Karpas-422 (cell line): ENCODE data around the gene RNU1-3. TPM values are rescaled to one million over a fixed set of nuclear protein-coding genes. Genes with fewer than 3 reads are reported as not detected.
A peak's percentile ranks its signal among the peaks of the same experiment; 100 is the strongest.
"Not testable (repeated sequence)": the region's sequence is repeated elsewhere in the genome, so short reads cannot be mapped to it uniquely, and the experiment has no call there.

Experiments used
- DNase-seq: peaks from one replicate; pipeline ENCODE4 v3.0.0-alpha.2; 2015
- H2AFZ ChIP-seq: fragments of 200-600 bp; sonication (generic); 2 replicates; pipeline ENCODE4 v1.6.1; 2014; ENCODE audit warnings: antibody characterized with exemption, low read length, mixed read lengths
- H3K27ac ChIP-seq: fragments of 200-600 bp; sonication (generic); 2 replicates; pipeline ENCODE4 v1.5.1; 2014; ENCODE audit warnings: mild to moderate bottlenecking, low read length, moderate library complexity
- H3K27me3 ChIP-seq: fragments of 200-600 bp; sonication (generic); 2 replicates; pipeline ENCODE4 v1.6.1; 2014; ENCODE audit warnings: low read length, mixed read lengths
- H3K36me3 ChIP-seq: fragments of 200-600 bp; sonication (generic); 2 replicates; pipeline ENCODE4 v1.6.1; 2014; ENCODE audit warnings: low read length, mixed read lengths; ENCODE audit not compliant: insufficient read depth
- H3K4me1 ChIP-seq: fragments of 200-600 bp; sonication (generic); 2 replicates; pipeline ENCODE4 v1.6.1; 2014; ENCODE audit warnings: mild to moderate bottlenecking, low read length, mixed read lengths
- H3K4me2 ChIP-seq: fragments of 200-600 bp; sonication (generic); 2 replicates; pipeline ENCODE4 v1.6.1; 2014; ENCODE audit warnings: low read length, low read depth, mild to moderate bottlenecking; ENCODE audit not compliant: poor library complexity, severe bottlenecking
- H3K4me3 ChIP-seq: fragments of 200-600 bp; sonication (generic); 2 replicates; pipeline ENCODE4 v1.5.1; 2014; ENCODE audit warnings: mild to moderate bottlenecking, antibody characterized with exemption, low read length, mixed read lengths
- H3K79me2 ChIP-seq: fragments of 200-600 bp; sonication (generic); 2 replicates; pipeline ENCODE4 v1.6.1; 2014; ENCODE audit warnings: mild to moderate bottlenecking, low read length, mixed read lengths
- H3K9ac ChIP-seq: fragments of 200-600 bp; sonication (generic); 2 replicates; pipeline ENCODE4 v1.6.0; 2014; ENCODE audit warnings: low read length
- H3K9me2 ChIP-seq: fragments of 200-600 bp; sonication (generic), shearing (Covaris generic); replicated peaks from 2 replicates; pipeline ENCODE4 v1.6.0; 2014; ENCODE audit warnings: mild to moderate bottlenecking, low read length, moderate library complexity; ENCODE audit not compliant: insufficient read depth
- H3K9me3 ChIP-seq: fragments of 300-700, 200-600 bp; sonication (generic); 2 replicates; pipeline ENCODE4 v1.6.1; 2014; ENCODE audit warnings: low read length, mixed read lengths
- H4K20me1 ChIP-seq: fragments of 200-600 bp; sonication (generic); 2 replicates; pipeline ENCODE4 v1.6.1; 2014; ENCODE audit warnings: mild to moderate bottlenecking, antibody characterized with exemption, low read length, low read depth; ENCODE audit not compliant: insufficient read depth
- total RNA-seq: library from RNA; depleted of rRNA; stranded (reverse); fragments of >200 nt; shearing (Covaris generic); gene quantifications from 2 replicates; pipeline ENCODE4 v1.2.3, GENCODE V29; 2014; ENCODE audit warnings: low replicate concordance

RNU1-3 gene
- total RNA-seq, 1 experiment from 2014 or later, result under 0.01 TPM

DNA sequence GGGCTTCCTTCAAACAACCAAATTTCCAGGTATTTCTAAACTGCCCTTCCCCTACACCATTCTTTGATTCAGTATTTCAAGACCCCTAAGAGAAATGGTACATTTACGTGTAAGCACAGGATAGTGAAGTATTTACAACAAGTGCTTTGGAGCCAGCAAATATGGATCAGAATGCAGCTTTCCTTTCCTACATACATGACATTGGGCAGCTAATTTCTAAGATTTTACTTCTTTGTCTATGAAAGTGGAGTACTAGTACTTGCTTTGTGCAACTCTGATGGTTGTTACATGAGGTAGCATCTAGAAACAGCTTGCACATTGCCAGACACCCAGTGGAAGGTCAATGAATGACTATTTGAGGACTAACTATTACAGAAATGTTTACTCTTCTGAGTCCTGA is 15.2 kb downstream of the RNU1-3 start:
- DNase-seq, result peak; percentile 42
- not testable (repeated sequence) for H2AFZ ChIP-seq

DNA sequence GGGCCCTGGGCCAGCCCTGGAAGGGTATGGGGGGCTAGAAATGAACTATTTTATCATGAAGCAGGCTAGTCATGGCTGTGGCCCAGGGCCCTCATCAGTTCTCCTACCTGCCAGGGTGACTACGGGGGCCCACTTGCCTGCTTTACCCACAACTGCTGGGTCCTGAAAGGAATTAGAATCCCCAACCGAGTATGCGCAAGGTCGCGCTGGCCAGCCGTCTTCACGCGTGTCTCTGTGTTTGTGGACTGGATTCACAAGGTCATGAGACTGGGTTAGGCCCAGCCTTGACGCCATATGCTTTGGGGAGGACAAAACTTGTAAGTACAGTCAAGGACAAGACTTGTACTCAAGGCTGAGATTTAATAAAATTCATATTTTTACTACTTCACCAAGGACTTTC is 16.8 kb downstream of the RNU1-3 start:
- not testable (repeated sequence) for H3K27me3 ChIP-seq, H2AFZ ChIP-seq, H3K79me2 ChIP-seq, H3K4me3 ChIP-seq, H4K20me1 ChIP-seq, H3K9ac ChIP-seq, H3K36me3 ChIP-seq, H3K9me3 ChIP-seq, DNase-seq, H3K9me2 ChIP-seq, H3K27ac ChIP-seq, H3K4me2 ChIP-seq
- peaks cover 12% of the 10 kb centered on the region for H3K4me1 ChIP-seq

More for the DNA sequence above, 15.2 kb downstream of the RNU1-3 start:
- H3K9ac ChIP-seq, H3K9me2 ChIP-seq, H4K20me1 ChIP-seq, H3K4me2 ChIP-seq, H3K4me1 ChIP-seq, H3K36me3 ChIP-seq, H3K79me2 ChIP-seq, H3K27me3 ChIP-seq, H3K4me3 ChIP-seq, H3K9me3 ChIP-seq: not testable (repeated sequence)
- H3K27ac ChIP-seq, result peak overlapping the region; percentile 65; the same call in 1 of the 2 replicates

DNA sequence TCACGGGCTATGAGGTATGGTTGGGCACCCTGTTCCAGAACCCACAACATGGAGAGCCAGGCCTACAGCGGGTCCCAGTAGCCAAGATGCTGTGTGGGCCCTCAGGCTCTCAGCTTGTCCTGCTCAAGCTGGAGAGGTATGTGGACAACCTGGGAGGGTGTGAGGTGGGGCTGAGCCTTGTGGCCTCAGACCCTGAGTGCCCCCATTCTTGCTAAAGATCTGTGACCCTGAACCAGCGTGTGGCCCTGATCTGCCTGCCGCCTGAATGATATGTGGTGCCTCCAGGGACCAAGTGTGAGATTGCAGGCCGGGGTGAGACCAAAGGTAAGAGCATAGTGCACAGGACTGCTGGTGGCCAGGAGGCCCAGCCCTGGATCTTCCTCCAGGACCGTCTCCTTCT is 17.4 kb downstream of the RNU1-3 start:
- H3K9ac ChIP-seq, H3K27ac ChIP-seq, H3K79me2 ChIP-seq, H2AFZ ChIP-seq, H3K36me3 ChIP-seq, H3K4me3 ChIP-seq, H3K4me2 ChIP-seq, DNase-seq, H3K9me2 ChIP-seq, H3K27me3 ChIP-seq, H4K20me1 ChIP-seq, H3K9me3 ChIP-seq: not testable (repeated sequence)
- H3K4me1 ChIP-seq, result peaks cover 16% of the 10 kb centered on the region

DNA sequence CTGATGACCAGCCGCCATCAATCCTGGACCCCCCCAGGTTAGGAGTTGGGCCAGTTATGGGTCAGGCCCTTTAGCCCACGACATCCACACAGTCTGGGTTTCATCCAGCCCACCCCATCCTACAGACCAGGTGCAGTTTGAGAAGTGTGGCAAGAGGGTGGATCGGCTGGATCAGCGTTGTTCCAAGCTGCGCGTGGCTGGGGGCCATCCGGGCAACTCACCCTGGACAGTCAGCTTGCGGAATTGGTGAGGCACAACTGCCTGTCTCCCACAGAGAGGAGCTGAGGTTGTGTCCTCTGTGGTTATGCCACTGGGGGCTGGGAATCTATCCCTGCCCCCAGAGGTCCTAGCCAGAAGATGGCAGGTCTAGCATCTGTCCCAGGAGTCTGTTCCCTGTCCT is 18.0 kb downstream of the RNU1-3 start:
- DNase-seq, H3K27me3 ChIP-seq, H3K9ac ChIP-seq, H4K20me1 ChIP-seq, H2AFZ ChIP-seq, H3K27ac ChIP-seq, H3K9me2 ChIP-seq, H3K4me2 ChIP-seq, H3K36me3 ChIP-seq, H3K9me3 ChIP-seq, H3K79me2 ChIP-seq, H3K4me3 ChIP-seq: not testable (repeated sequence)
- peaks cover 16% of the 10 kb centered on the region for H3K4me1 ChIP-seq

DNA sequence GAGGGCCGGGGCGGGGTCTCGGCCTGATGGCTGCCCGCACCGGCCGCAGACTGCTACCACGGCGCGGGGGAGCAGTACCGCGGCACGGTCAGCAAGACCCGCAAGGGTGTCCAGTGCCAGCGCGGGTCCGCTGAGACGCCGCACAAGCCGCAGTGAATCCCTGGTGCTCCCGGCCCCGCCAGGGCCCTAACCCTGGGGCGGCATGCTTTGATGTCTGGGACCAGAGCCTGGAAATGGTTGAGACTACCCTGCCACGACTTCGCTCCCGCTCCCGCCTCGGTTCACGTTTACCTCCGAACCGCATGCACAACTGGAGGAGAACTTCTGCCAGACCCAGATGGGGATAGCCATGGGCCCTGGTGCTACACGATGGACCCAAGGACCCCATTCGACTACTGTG is 18.5 kb downstream of the RNU1-3 start:
- H3K36me3 ChIP-seq, H3K9me2 ChIP-seq, H3K27ac ChIP-seq, DNase-seq, H3K4me2 ChIP-seq, H3K9me3 ChIP-seq, H3K27me3 ChIP-seq, H3K4me3 ChIP-seq, H3K9ac ChIP-seq, H2AFZ ChIP-seq, H4K20me1 ChIP-seq: not testable (repeated sequence)
- Histone ChIP-seq H3K79me2 (peaks cover 13% of the 10 kb centered on the region), H3K4me1 (peaks cover 21% of the 10 kb centered on the region)

DNA sequence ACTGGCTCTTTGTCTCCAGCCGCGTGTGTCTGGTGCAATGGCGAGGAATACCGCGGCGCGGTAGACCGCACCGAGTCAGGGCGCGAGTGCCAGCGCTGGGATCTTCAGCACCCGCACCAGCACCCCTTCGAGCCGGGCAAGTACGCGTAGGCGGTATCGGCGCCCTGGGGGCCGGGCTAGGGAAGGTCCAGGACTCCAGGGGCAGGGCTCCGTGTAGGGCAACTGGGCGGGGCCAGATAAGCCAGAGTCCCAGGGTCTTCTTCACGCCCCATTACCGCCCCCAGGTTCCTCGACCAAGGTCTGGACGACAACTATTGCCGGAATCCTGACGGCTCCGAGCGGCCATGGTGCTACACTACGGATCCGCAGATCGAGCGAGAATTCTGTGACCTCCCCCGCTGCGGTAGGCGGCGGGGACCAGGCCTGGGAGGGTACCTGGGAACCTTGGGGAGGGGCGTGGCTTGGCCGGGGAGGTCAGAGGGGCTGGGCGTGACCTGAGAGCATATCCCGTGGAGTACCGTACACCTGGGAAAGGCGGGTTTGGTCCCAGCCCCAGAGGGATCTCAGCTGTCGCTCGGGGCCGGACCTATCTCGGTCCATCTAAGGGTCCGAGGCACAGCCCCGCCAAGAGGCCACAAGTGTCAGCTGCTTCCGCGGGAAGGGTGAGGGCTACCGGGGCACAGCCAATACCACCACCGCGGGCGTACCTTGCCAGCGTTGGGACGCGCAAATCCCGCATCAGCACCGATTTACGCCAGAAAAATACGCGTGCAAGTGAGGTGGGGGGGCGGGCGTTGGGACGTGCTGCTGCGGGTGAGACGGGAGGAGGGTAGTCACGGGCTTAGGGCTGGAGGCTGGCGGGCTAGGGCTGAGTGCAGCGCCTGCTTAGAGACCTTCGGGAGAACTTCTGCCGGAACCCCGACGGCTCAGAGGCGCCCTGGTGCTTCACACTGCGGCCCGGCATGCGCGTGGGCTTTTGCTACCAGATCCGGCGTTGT is 19.3 kb downstream of the RNU1-3 start:
- H3K9ac ChIP-seq, H3K36me3 ChIP-seq, H3K9me3 ChIP-seq, H3K4me3 ChIP-seq, H2AFZ ChIP-seq, DNase-seq, H3K27ac ChIP-seq, H4K20me1 ChIP-seq, H3K4me2 ChIP-seq, H3K27me3 ChIP-seq, H3K9me2 ChIP-seq: not testable (repeated sequence)
- Histone ChIP-seq H3K4me1 (peaks cover 28% of the 10 kb centered on the region), H3K79me2 (peaks cover 20% of the 10 kb centered on the region)

DNA sequence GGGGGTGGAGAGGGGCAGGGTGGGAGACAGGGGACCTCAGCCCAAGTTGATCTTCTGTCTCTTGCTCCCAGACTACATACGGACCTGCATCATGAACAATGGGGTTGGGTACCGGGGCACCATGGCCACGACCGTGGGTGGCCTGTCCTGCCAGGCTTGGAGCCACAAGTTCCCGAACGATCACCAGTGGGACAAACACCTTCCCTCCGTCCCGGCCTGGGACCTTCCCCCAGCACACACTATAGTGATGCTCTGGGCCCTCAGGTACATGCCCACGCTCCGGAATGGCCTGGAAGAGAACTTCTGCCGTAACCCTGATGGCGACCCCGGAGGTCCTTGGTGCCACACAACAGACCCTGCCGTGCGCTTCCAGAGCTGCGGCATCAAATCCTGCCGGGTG is 20.0 kb downstream of the RNU1-3 start:
- peaks cover 28% of the 10 kb centered on the region for H3K79me2 ChIP-seq
- H2AFZ ChIP-seq, H3K9me3 ChIP-seq, DNase-seq, H3K9me2 ChIP-seq, H3K36me3 ChIP-seq, H4K20me1 ChIP-seq, H3K27me3 ChIP-seq, H3K4me2 ChIP-seq, H3K9ac ChIP-seq, H3K4me3 ChIP-seq, H3K27ac ChIP-seq: not testable (repeated sequence)
- H3K4me1 ChIP-seq, result peaks cover 33% of the 10 kb centered on the region

DNA sequence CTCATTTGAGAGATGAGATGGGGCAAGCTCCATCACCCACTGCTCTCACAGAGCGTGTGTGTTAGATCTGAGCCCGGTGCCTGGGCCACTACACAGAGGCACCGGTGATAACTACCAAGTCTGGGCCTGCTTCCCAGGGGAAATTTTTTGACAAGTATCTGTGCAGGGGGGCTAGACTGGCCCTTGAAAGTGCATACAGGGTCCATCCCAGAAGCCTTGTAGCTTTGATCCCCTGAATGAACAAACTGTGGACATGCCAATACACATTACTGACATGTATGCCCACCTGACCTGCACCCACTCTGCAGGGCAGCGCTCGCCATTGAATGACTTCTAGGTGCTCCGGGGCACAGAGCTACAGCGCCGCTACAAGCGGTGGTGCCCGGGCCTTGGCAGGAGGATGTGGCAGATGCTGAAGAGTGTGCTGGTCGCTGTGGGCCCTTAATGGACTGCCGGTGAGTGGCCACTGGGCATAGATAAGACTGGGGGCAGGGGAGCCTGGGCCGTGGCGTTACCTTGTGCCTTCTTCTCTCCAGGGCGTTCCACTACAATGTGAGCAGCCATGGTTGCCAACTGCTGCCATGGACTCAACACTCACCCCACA is 20.6 kb downstream of the RNU1-3 start:
- H3K4me3 ChIP-seq, H3K9me3 ChIP-seq, H3K9ac ChIP-seq, H3K27me3 ChIP-seq, DNase-seq, H3K27ac ChIP-seq, H3K4me2 ChIP-seq, H2AFZ ChIP-seq, H3K9me2 ChIP-seq, H3K36me3 ChIP-seq, H4K20me1 ChIP-seq: not testable (repeated sequence)
- peaks cover 33% of the 10 kb centered on the region for H3K79me2 ChIP-seq
- peaks cover 29% of the 10 kb centered on the region for H3K4me1 ChIP-seq
